ENCODE results near the gene RAMP1.
A peak's percentile ranks its signal among the peaks of the same experiment; 100 is the strongest.

Gene RAMP1

DNA sequence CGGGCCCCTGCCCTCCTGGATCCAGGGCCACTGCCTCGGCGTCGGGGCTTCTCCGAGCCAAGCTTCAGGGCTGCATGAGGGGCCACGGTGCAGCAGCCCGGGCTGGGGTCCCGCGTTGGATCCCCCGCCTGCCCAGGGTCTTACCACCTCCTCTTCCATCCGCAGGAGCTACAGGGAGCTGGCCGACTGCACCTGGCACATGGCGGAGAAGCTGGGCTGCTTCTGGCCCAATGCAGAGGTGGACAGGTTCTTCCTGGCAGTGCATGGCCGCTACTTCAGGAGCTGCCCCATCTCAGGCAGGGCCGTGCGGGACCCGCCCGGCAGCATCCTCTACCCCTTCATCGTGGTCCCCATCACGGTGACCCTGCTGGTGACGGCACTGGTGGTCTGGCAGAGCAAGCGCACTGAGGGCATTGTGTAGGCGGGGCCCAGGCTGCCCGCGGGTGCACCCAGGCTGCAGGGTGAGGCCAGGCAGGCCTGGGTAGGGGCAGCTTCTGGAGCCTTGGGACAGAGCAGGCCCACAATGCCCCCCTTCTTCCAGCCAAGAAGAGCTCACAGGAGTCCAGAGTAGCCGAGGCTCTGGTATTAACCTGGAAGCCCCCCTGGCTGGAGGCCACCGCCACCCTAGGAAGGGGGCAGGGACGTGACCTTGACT lies 52.1 kb downstream of the RAMP1 start:
- no peak overlapping the region for H3K4me3 ChIP-seq
- H3K4me1 ChIP-seq: peaks cover 36% of the 10 kb centered on the region
- no peaks in the 10 kb centered on the region for H3K36me3 ChIP-seq
- TF ChIP-seq Cebpa-rat (IDR thresholded peaks at IDR 0.05): no peak
- no peaks in the 10 kb centered on the region for H3K27me3 ChIP-seq
- no peaks in the 10 kb centered on the region for H4K20me1 ChIP-seq
- no peak overlapping the region for H3K9ac ChIP-seq
- no peak overlapping the region for H3K4me2 ChIP-seq
- peaks cover 29% of the 10 kb centered on the region for H3K9me3 ChIP-seq
- no peak overlapping the region for H3K27ac ChIP-seq

DNA sequence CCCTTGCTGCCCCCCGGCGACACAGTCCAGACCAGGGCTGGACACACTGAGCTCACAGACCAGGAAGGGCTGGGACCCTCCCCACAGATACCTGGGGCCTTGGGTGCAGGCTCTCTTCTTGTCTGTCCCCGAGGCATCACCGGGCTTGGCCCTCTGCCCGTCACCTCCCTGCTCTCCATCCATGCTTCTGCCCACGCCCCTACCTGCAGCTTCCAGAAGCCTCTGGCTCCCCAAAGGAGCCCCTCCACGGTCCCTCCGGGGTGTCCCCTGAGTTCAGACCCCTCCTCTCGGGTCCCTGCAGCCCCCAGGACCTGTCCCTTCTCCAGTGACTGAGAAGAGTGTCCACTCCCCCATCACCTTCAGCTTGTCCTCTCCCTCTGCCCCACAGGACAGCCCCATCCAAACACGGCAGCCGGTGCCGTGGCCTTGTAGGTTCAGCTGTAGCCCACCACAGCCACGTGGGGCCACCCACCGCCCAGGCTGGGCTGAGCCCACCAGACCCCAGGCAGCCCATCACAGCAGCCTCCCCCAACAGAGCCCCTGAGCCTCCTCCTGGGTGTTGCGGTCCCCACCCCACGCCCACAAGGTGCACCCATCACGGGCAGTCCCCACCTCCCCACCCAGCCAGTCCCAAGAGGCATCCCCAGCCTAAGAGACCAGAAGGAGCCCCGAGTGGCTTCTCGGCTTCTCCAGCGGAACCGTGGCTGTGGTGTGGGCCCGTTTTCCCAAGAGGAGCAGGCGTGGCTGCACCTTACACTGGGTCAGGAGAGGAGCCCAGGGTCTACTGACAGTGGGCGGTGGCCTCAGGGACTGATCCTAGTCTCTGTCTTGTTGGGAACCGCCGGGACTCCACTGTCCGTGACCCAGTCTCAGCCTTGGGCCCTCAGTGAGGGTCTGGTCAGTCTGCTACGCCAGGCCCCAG lies 53.1 kb downstream of the RAMP1 start:
- no peaks in the 10 kb centered on the region for H3K27me3 ChIP-seq
- peak overlapping the region; percentile 49 for H3K4me2 ChIP-seq
- H3K27ac ChIP-seq: peak overlapping the region; percentile 30; the same call in 1 of the 2 replicates
- peaks cover 20% of the 10 kb centered on the region for H3K9me3 ChIP-seq
- H4K20me1 ChIP-seq: no peaks in the 10 kb centered on the region
- no peak for TF ChIP-seq Cebpa-rat (IDR thresholded peaks at IDR 0.05)
- H3K9ac ChIP-seq: peak overlapping the region; percentile 38; the same call in 1 of the 2 replicates
- no peaks in the 10 kb centered on the region for H3K36me3 ChIP-seq
- H3K4me1 ChIP-seq: peaks cover 36% of the 10 kb centered on the region
- no peak overlapping the region for H3K4me3 ChIP-seq

DNA sequence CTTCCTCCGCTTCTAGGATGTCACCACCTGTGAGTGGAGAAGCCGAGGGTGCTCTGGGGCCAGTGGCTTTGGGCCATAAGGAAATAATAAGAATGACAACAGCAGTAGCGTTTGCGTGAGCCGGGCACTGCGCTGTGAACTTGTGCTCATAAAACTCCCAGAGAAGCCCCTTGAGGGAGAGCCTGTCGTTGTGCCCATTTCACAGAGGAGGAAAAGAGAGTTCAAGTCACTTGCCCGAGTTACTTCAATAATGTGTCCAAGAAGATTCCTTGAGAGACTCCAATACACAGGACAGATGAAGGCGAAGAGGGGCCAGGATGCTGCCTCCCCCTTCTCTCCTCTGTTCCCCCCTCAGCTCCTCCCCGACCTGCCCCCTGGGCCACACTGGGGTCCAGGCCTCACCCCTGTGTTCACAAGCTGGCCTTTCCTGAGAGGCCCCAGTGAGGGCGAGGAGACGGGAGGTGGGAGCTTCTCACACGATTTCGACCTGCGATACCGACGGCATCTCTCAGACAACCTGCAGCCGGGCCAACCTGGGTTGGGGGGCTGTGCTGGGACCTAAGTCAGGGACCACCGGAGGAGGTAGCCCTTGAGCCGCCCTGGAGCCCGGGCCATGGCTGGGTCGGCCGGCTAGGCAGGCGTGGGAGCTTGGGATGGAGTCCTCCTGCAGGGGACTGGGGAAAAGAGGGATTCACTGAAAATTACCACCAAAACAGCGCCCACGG lies 53.9 kb downstream of the RAMP1 start:
- Histone ChIP-seq H3K4me2 (peak overlapping the region; percentile 49), H3K4me3 (no peak overlapping the region), H3K9ac (no peak overlapping the region), H3K36me3 (no peaks in the 10 kb centered on the region), H3K4me1 (peaks cover 36% of the 10 kb centered on the region), H3K27me3 (no peaks in the 10 kb centered on the region), H4K20me1 (no peaks in the 10 kb centered on the region), H3K27ac (peak overlapping the region; percentile 30; the same call in 1 of the 2 replicates), H3K9me3 (peaks cover 12% of the 10 kb centered on the region; the same call in 1 of the 2 replicates)
- no peak for TF ChIP-seq Cebpa-rat (IDR thresholded peaks at IDR 0.05)

DNA sequence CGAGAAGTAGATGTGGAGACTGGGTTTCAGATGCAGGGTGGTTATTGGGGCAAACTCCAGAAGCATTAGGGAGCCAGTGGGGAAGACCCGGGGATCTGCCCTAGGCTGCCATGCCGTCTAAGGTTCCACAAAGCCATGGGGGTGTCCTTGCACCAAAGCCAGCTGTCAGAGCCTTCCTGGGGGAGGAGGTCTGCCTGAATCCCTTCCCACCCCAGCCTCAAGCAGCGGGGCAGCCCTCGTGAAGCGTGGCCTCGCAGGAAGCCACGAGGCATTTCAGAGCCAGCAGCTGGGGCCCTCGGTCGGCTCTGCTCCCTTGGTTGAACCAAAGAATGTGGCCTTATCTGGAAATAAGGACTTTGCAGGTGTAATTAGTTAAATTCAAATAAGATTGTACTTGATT lies 56.2 kb downstream of the RAMP1 start:
- no peaks in the 10 kb centered on the region for H3K27me3 ChIP-seq
- TF ChIP-seq Cebpa-rat (IDR thresholded peaks at IDR 0.05): no peak
- H3K4me3 ChIP-seq: no peak overlapping the region
- H3K9me3 ChIP-seq: peaks cover 5% of the 10 kb centered on the region; the same call in 1 of the 2 replicates
- H3K9ac ChIP-seq: no peak overlapping the region
- no peaks in the 10 kb centered on the region for H3K36me3 ChIP-seq
- peaks cover 40% of the 10 kb centered on the region for H3K4me1 ChIP-seq
- H3K4me2 ChIP-seq: peak overlapping the region; percentile 48
- no peak overlapping the region for H3K27ac ChIP-seq
- no peaks in the 10 kb centered on the region for H4K20me1 ChIP-seq

DNA sequence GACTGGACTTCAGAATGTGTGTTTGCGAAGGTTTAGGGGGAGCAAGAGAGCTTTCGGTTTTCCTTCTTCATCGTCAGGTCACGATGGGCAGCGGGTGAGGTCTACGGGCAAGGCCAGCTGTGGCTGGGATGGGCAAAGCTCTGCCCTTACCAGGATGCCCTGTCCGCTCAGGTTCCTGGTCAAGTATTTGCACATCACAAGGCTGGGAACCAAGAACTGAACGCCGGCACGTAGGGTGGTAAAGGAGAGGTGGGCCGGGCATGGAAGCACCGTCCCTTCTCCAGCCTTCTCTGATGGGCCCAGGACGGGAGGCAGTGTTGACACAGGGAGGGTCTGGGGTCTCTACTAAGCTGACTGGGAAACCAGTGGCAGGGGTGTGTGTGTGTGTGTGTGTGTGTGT lies 56.9 kb downstream of the RAMP1 start:
- Histone ChIP-seq H3K9ac (no peak overlapping the region), H3K4me3 (no peak overlapping the region), H4K20me1 (no peaks in the 10 kb centered on the region), H3K27me3 (no peaks in the 10 kb centered on the region), H3K27ac (no peak overlapping the region), H3K4me1 (peaks cover 47% of the 10 kb centered on the region), H3K4me2 (no peak overlapping the region), H3K36me3 (no peaks in the 10 kb centered on the region), H3K9me3 (0 out of 2 replicates have a peak, but pooled peaks cover under 1% of the 10 kb centered on the region)
- no peak for TF ChIP-seq Cebpa-rat (IDR thresholded peaks at IDR 0.05)

DNA sequence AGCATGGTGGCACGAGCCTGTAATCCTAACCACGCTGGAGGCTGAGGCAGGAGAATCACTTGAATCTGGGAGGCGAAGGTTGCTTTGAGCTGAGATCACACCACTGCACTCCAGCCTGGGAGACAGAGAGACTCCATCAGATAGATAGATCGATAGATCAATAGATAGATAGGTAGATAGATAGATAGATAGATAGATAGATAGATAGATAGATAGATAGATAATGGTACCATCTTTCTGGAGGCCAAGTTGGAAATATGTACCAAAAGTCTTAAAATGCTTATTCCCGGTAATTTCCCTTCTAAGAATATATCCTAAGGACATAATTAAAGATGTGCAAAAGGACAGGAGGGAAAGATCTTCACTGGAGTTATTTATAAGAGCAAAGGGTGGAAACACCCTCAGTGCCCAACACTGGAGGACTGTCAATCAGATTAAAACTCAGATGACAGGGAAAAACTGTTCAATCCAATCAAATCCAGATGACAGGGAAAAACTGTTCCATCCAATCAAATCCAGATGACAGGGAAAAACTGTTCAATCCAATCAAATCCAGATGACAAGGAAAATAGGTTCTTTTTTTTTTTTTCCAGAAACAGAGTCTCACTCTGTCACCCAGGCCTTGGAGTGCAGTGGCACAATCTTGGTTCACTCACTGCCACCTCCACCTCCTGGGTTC lies 58.4 kb downstream of the RAMP1 start:
- no peaks in the 10 kb centered on the region for H3K9me3 ChIP-seq
- peaks cover 46% of the 10 kb centered on the region for H3K4me1 ChIP-seq
- H3K36me3 ChIP-seq: no peaks in the 10 kb centered on the region
- no peak overlapping the region for H3K9ac ChIP-seq
- H4K20me1 ChIP-seq: no peaks in the 10 kb centered on the region
- no peaks in the 10 kb centered on the region for H3K27me3 ChIP-seq
- no peak overlapping the region for H3K4me3 ChIP-seq
- TF ChIP-seq Cebpa-rat (IDR thresholded peaks at IDR 0.05): no peak
- H3K4me2 ChIP-seq: no peak overlapping the region
- no peak overlapping the region for H3K27ac ChIP-seq

DNA sequence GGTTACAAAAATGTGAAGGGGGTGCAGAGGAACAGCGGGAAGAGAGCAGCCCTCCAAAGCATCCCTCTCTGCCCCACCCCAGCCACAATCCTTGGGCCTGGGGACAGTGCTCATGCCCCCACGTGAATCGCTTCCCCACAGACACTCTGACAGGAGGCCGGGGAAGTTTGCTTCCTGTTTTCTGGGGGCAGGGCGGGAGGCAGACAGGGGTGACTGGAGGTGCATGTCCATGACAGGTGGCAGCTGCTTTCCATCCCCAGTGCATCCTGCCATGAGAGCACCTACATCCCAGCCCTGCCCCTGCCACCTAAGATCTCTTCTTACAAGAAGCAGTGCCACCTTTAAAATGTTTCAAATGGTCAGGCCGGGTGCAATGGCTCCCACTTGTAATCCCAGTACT lies 60.2 kb downstream of the RAMP1 start:
- no peak overlapping the region; the same call in 1 of the 2 replicates for H3K9ac ChIP-seq
- no peaks in the 10 kb centered on the region for H3K9me3 ChIP-seq
- no peaks in the 10 kb centered on the region for H3K27me3 ChIP-seq
- H3K4me1 ChIP-seq: peaks cover 55% of the 10 kb centered on the region
- no peaks in the 10 kb centered on the region for H3K36me3 ChIP-seq
- no peak for TF ChIP-seq Cebpa-rat (IDR thresholded peaks at IDR 0.05)
- H3K27ac ChIP-seq: peak overlapping the region; percentile 35; the same call in 1 of the 2 replicates
- H4K20me1 ChIP-seq: no peaks in the 10 kb centered on the region
- H3K4me2 ChIP-seq: peak overlapping the region; percentile 64
- H3K4me3 ChIP-seq: no peak overlapping the region

DNA sequence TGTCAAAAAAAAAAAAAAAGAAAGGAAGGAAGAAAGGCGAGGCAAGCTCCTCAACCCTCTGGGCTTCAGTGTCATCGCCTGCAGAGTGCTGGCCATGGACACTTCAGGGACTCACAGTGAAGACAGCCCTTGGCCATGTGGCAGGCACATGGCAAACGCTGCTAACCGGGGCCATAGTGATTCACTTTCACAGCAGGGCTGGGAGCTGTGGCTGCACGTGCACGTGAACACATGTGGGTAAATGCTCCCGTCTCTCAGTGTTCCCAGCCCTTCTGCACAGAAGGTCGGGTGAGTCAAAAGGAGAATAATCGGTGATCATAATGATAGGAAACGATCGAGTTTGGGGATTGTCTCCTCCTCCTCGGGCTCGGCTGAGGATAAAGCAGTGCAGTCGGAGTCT lies 61.2 kb downstream of the RAMP1 start:
- Histone ChIP-seq H3K9ac (no peak overlapping the region), H3K27me3 (no peaks in the 10 kb centered on the region), H3K4me2 (no peak overlapping the region), H3K36me3 (no peaks in the 10 kb centered on the region), H3K27ac (no peak overlapping the region), H3K4me1 (peaks cover 47% of the 10 kb centered on the region), H4K20me1 (no peaks in the 10 kb centered on the region), H3K4me3 (no peak overlapping the region), H3K9me3 (no peaks in the 10 kb centered on the region)
- TF ChIP-seq Cebpa-rat (IDR thresholded peaks at IDR 0.05): no peak

DNA sequence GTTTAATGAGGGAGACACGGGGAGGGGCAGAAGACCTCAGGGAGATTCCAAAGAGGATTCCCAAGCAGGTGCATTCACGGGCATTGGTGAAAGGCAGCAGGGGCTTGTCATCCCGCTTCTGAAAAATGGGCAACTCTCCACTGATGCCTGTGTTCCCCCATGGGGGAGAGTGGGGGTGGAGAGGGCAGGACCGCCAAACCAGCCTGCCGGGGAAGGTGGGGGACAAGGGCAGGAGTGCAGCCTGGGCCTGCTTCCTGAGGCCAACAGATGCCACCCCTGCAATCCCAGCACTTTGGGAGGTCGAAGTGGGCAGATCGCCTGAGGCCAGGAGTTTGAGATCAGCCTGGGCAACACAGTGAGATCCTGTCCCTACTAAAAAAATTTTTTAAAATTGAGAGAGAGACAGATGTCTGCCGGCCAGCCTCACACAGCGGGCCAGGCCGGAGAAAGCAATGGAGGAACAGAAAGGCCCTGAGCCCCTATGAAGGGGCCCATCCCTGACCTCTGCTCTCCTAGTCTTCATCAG lies 62.6 kb downstream of the RAMP1 start:
- H3K9me3 ChIP-seq: no peaks in the 10 kb centered on the region
- H4K20me1 ChIP-seq: no peaks in the 10 kb centered on the region
- H3K4me3 ChIP-seq: no peak overlapping the region
- no peak for TF ChIP-seq Cebpa-rat (IDR thresholded peaks at IDR 0.05)
- no peak overlapping the region for H3K27ac ChIP-seq
- no peak overlapping the region for H3K4me2 ChIP-seq
- H3K36me3 ChIP-seq: no peaks in the 10 kb centered on the region
- H3K27me3 ChIP-seq: no peaks in the 10 kb centered on the region
- H3K9ac ChIP-seq: no peak overlapping the region
- H3K4me1 ChIP-seq: peaks cover 43% of the 10 kb centered on the region
